Activated CD4-positive, alpha-beta T cell treated with anti-CD3 and anti-CD28 coated beads for 36 hours (primary cell): ENCODE measurements around the gene MYOF. TPM values are rescaled to one million over a fixed set of nuclear protein-coding genes. Genes with fewer than 3 reads are reported as not detected.

ENCODE experiments used
- ATAC-seq: fragments of 200-7000 bp; cut with Tn5 transposase; one replicate; pipeline ENCODE4 v1.10.0; 2021; ENCODE audit warnings: mild to moderate bottlenecking, moderate library complexity
- CTCF ChIA-PET: fragments of 350-600 bp; sonication (Branson Sonifier 250); formaldehyde crosslinking; loops from one replicate; lab custom pipeline; 2021; ENCODE audit warnings: antibody characterized with exemption; lab: Charles Lee
- POLR2A ChIA-PET: fragments of 350-600 bp; sonication (Branson Sonifier 250); formaldehyde crosslinking; loops from one replicate; lab custom pipeline; 2021; ENCODE audit warnings: antibody characterized with exemption, inconsistent platforms; lab: Charles Lee
- DNase-seq: peaks from one replicate; pipeline ENCODE4 v3.0.0-alpha.2; 2020
- H3K27ac Mint-ChIP-seq: one replicate; pipeline ENCODE4 v1.8.0; 2021; ENCODE audit warnings: mixed read lengths
- H3K27me3 Mint-ChIP-seq: one replicate; pipeline ENCODE4 v1.8.0; 2021; ENCODE audit warnings: mixed read lengths
- H3K36me3 Mint-ChIP-seq: one replicate; pipeline ENCODE4 v1.8.0; 2021; ENCODE audit warnings: low read depth, mixed read lengths
- H3K4me1 Mint-ChIP-seq: one replicate; pipeline ENCODE4 v1.8.0; 2021; ENCODE audit warnings: mixed read lengths
- H3K4me3 Mint-ChIP-seq: one replicate; pipeline ENCODE4 v1.8.0; 2021; ENCODE audit warnings: mild to moderate bottlenecking, moderate library complexity, mixed read lengths
- H3K9me3 Mint-ChIP-seq: one replicate; pipeline ENCODE4 v1.8.0; 2021; ENCODE audit warnings: low read depth, mixed read lengths
- intact Hi-C, 2 experiments: fragments of 100-400 bp; cut with DNase I in 1 of 2; cut with micrococcal nuclease in 1 of 2; formaldehyde crosslinking; loops; one replicate each; pipeline versions ENCODE4 v1.14.2 to v1.15.1; 2022 to 2024; cut with DNase I, micrococcal nuclease
- total RNA-seq, 2 experiments: library from RNA; stranded (reverse); gene quantifications; one replicate each; pipeline ENCODE4 v1.2.3, GENCODE V29; 2021

MYOF gene
- total RNA-seq, 2 experiments from 2014 or later: 37.8 to 40.0 TPM

DNA sequence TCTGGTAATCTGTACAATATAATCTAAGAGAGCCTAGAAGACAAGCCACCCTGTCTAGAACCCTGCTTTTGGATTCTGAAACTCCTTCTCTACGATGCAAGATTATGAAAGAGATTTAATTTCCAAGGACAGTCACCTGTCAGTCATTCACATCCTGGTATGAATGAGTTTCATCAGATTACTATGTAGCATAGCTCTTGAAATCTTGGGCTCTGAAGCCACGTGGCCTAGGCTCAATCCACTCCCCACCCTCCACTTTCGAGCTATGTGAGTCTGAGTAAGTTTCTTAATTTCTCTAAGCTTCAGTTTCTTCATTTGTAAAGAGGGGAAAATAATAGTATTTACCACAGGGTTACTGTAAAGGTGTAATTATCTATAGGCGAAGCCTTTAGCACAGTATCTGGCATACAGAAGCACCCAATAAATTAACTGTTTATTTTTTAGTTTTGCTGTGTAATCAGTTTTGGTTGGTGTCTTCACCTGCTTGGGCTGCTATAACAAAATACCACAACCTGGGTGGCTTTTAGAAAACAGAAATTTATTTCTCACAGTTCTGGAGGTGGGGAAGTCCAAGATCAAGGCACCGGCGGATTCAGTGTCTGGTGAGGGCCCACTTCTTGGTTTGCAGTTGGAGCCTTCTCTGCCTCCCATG lies 71.3 kb downstream of the MYOF start:
- peaks cover 25% of the 10 kb centered on the region for H3K36me3 Mint-ChIP-seq
- no peaks in the 10 kb centered on the region for H3K9me3 Mint-ChIP-seq
- ChIA-PET POLR2A (interaction anchor here (0.6 kb wide), 1 partner anchor 33 kb away, joined by 5 read pairs; no protein-coding TSS in a partner anchor), CTCF (interaction anchor here (0.7 to 4.9 kb wide), 4 partner anchors 31 to 120 kb away, joined by 3 to 33 read pairs (median 8); partner anchors contain the start of gene MYOF)
- peak; percentile 57 for DNase-seq
- intact Hi-C loops: loop anchor here in 1 of 2 experiments (2.0 kb wide), 1 partner anchor 32 kb away; no protein-coding TSS in a partner anchor
- H3K27me3 Mint-ChIP-seq: no peaks in the 10 kb centered on the region
- peak; percentile 88 for ATAC-seq
- no peak overlapping the region for H3K4me3 Mint-ChIP-seq
- H3K27ac Mint-ChIP-seq: peak overlapping the region; percentile 73
- H3K4me1 Mint-ChIP-seq: peaks cover 65% of the 10 kb centered on the region

DNA sequence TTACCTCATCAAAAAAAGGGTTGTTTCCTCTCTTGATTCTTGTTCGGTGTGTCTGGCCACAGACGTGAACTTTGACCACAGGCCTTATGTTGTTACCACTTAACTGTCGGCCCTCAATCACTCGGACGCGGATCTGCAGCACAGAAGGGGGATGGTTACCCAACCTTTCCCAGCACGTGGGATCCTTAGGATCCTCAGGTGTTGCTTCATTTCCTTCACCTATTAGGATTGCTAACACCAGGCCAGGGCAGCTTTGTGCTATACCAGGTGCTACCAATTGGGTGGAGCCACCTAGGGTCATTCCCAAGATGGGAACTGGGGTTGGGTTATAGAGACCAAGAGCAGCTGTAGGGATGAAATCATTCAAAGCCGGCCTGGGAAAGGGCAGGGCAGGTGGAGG lies 73.4 kb downstream of the MYOF start:
- ChIA-PET CTCF (interaction anchor here (0.6 to 1.6 kb wide), 5 partner anchors 12 to 40 kb away, joined by 3 to 6 read pairs (median 3); no protein-coding TSS in a partner anchor), POLR2A (no interaction called here)
- ATAC-seq (no peak), DNase-seq (no peak)
- no peaks in the 10 kb centered on the region for H3K9me3 Mint-ChIP-seq
- peak overlapping the region; percentile 44 for H3K27ac Mint-ChIP-seq
- H3K4me3 Mint-ChIP-seq: no peak overlapping the region
- peaks cover 54% of the 10 kb centered on the region for H3K4me1 Mint-ChIP-seq
- intact Hi-C loops: no loop called here
- peaks cover 25% of the 10 kb centered on the region for H3K36me3 Mint-ChIP-seq
- H3K27me3 Mint-ChIP-seq: no peaks in the 10 kb centered on the region

DNA sequence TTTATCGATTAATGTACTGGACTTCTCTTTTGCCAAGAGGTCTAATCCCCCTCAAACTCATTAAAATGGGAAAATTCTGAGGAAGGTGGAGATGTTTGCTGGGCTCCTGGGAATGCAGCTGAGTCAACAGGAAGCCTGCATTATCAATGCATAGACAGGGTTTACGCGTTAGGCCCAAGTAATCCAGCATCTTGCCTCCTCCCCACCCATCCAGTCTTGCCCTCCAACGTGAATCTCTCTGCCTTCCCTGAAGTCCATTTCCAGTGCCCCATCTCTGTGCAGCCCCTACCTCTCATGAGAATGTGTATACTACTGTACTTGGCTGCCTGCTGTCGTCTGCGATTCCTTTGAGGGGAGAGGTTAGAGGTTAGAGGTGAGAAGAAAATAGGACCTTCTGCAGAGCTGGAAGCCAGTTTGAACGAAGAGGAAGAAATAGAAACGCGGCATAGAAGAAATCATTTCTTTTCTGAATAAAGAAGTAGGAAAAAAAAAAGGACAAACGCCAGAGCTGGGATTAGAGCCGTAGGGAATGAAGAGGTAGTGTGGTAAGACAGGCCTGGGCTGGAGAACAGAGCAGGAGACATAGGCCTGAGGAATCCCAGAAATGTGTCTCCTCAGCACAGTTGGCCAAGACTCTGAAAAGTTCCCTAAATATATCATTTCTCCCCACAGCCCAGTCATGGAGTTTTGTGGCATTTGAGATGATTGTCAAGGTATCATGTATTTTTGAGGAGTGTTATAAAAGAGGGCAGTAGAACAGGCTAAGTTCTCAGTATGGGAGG lies 75.6 kb downstream of the MYOF start:
- peaks cover 34% of the 10 kb centered on the region for H3K4me1 Mint-ChIP-seq
- ChIA-PET POLR2A (no interaction called here), CTCF (interaction anchor here (0.5 kb wide), 1 partner anchor 88 kb away, joined by 5 read pairs; no protein-coding TSS in a partner anchor)
- DNase-seq (no peak), ATAC-seq (no peak)
- H3K27ac Mint-ChIP-seq: no peak overlapping the region
- intact Hi-C loops: no loop called here
- peaks cover 26% of the 10 kb centered on the region for H3K36me3 Mint-ChIP-seq
- no peak overlapping the region for H3K4me3 Mint-ChIP-seq
- no peaks in the 10 kb centered on the region for H3K9me3 Mint-ChIP-seq
- no peaks in the 10 kb centered on the region for H3K27me3 Mint-ChIP-seq

DNA sequence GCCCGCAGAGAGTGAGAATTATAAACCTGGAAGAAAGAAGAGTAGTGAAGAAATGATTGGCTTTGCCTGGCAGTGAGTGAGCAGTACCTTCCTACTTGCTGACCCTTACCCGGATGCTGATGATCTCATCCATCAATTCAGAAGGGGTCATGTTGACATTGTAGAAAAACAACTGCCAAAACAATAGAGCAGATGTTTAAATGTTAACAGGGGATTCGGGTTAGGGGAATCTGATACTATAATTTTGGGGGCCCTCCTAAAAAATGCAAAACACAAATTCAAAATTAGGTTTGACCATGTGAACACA lies 78.1 kb downstream of the MYOF start:
- H3K4me3 Mint-ChIP-seq: no peak overlapping the region
- peaks cover 12% of the 10 kb centered on the region for H3K4me1 Mint-ChIP-seq
- no peak overlapping the region for H3K27ac Mint-ChIP-seq
- no peak for ATAC-seq
- DNase-seq: no peak
- no peaks in the 10 kb centered on the region for H3K9me3 Mint-ChIP-seq
- ChIA-PET POLR2A (no interaction called here), CTCF (interaction anchor here (0.6 to 1.0 kb wide), 3 partner anchors 17 to 519 kb away, joined by 3 read pairs; no protein-coding TSS in a partner anchor)
- intact Hi-C loops: no loop called here
- H3K36me3 Mint-ChIP-seq: peaks cover 27% of the 10 kb centered on the region
- H3K27me3 Mint-ChIP-seq: no peaks in the 10 kb centered on the region

DNA sequence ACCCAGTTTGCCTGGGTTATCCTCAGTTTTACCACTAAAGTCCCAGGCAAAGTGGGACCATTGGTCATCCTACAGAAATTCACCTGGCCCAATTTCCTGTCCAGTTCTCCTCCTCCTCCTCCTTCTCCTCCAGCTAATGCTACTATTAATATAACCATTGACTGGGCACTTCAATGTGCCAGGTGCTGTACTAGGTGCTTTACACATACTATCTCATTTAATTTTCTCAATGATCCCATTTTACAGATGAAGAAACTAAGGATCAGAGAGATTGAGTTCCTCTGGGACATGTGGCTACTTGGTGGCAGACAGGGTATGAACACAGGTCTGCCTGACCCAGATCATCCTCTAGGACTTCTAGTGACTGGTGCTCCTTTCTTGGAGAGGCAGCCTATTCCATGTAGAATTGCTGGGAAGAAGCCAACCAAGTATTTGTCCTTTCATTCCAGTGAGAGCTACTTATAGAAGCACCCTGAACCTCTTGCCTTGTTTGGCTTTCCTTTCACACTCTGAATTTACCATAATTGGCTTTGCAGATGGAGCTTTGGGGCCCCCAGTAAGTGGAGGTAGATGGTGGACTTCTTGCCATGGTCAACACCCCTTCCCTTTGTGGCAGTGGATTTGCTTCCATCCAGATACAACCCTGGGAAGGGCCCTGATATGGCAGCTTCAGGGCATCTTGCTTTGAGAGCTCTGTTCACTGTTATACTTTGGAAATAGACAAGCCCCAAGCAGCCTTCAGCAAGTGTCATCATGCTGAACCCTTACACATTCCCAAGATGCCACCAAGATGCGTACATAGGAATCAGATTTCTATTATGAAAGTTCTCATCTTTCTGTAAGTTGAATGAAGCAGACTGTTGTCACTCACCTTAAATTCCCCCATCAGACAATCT lies 78.7 kb downstream of the MYOF start:
- H3K4me3 Mint-ChIP-seq: no peak overlapping the region
- DNase-seq (no peak), ATAC-seq (no peak)
- ChIA-PET POLR2A (no interaction called here), CTCF (interaction anchor here (0.6 to 1.3 kb wide), 5 partner anchors 27 to 518 kb away, joined by 3 read pairs; no protein-coding TSS in a partner anchor)
- H3K27ac Mint-ChIP-seq: peak overlapping the region; percentile 21
- H3K9me3 Mint-ChIP-seq: no peaks in the 10 kb centered on the region
- peaks cover 10% of the 10 kb centered on the region for H3K4me1 Mint-ChIP-seq
- H3K36me3 Mint-ChIP-seq: peaks cover 26% of the 10 kb centered on the region
- no peaks in the 10 kb centered on the region for H3K27me3 Mint-ChIP-seq
- intact Hi-C loops: no loop called here

DNA sequence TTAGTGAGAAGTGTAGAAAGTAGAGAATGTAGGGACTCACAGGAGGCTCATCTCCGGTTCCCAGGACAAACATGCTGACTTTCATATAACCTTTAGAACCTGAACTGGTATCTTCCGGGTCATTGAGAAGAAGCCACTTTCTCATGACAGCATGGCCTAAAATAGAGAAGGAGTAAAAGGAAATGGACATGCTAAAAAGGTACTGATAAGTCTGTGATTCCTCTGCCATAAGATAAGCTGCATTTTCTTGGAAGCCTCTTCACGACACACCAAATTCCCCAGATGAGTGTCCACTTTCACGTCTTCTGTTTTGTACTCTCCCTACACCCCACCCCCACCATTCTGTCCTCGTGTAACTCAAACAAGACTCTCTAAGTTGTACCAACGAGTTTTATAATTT lies 79.9 kb downstream of the MYOF start:
- Mint-ChIP-seq H3K4me1 (peaks cover 10% of the 10 kb centered on the region), H3K27me3 (no peaks in the 10 kb centered on the region), H3K9me3 (no peaks in the 10 kb centered on the region), H3K4me3 (no peak overlapping the region), H3K27ac (no peak overlapping the region), H3K36me3 (peaks cover 33% of the 10 kb centered on the region)
- ATAC-seq (no peak), DNase-seq (no peak)
- intact Hi-C loops: no loop called here
- POLR2A ChIA-PET: no interaction called here
- CTCF ChIA-PET: interaction anchor here (0.7 to 1.3 kb wide), 2 partner anchors 26 to 141 kb away, joined by 3 read pairs; no protein-coding TSS in a partner anchor

DNA sequence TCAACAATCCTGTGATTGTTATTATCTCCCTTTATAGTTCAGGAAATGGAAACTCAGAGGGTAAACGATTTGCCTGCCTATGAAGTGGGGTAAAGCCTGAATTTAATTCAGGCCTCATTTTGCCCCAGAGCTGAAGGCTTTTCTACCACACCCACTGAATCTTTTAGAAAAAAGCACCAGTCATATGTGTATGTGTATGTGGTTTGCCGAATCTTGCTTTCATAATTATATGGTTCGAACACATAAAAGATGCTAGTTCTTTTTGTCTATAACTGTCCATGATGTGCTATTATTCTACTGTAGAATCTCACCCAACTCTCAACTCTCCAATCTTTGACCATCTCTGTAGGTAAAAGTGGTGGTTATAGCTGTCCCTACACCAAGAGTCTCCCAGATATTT lies 83.6 kb downstream of the MYOF start:
- no peak for DNase-seq
- no peaks in the 10 kb centered on the region for H3K27me3 Mint-ChIP-seq
- no peaks in the 10 kb centered on the region for H3K9me3 Mint-ChIP-seq
- no peak overlapping the region for H3K4me3 Mint-ChIP-seq
- peaks cover 4% of the 10 kb centered on the region for H3K4me1 Mint-ChIP-seq
- intact Hi-C loops: no loop called here
- peak; percentile 66 for ATAC-seq
- CTCF ChIA-PET: interaction anchor here (0.7 to 1.3 kb wide), 2 partner anchors 27 to 83 kb away, joined by 3 to 4 read pairs; partner anchors contain the start of gene MYOF
- H3K27ac Mint-ChIP-seq: no peak overlapping the region
- H3K36me3 Mint-ChIP-seq: peaks cover 36% of the 10 kb centered on the region
- POLR2A ChIA-PET: interaction anchor here (0.6 kb wide), 1 partner anchor 73 kb away, joined by 3 read pairs; no protein-coding TSS in a partner anchor

DNA sequence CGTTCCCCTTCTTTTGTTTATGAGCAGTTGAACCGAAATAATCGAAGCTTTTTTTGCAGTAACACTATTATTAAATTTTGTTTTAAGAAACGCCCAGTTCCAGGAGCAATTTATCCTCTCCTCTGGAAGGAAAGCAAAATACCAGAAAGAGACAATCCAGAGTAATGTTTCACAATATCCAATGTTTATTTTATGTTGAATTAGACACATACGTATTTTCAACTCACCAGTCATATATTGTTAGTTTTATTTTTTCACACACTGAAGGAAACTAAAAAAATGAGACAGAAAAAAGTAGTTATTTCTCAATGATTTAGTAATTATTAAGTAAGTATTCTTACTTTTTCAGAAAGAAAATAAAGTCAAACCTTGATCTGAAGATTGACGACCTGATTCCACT lies 85.1 kb downstream of the MYOF start:
- Mint-ChIP-seq H3K9me3 (no peaks in the 10 kb centered on the region), H3K36me3 (peaks cover 29% of the 10 kb centered on the region), H3K4me1 (peaks cover 2% of the 10 kb centered on the region), H3K27ac (no peak overlapping the region), H3K4me3 (no peak overlapping the region), H3K27me3 (no peaks in the 10 kb centered on the region)
- ATAC-seq: no peak
- ChIA-PET CTCF (interaction anchor here (1.0 to 2.5 kb wide), 2 partner anchors 17 to 20 kb away, joined by 4 to 7 read pairs; no protein-coding TSS in a partner anchor), POLR2A (no interaction called here)
- no peak for DNase-seq
- intact Hi-C loops: no loop called here

DNA sequence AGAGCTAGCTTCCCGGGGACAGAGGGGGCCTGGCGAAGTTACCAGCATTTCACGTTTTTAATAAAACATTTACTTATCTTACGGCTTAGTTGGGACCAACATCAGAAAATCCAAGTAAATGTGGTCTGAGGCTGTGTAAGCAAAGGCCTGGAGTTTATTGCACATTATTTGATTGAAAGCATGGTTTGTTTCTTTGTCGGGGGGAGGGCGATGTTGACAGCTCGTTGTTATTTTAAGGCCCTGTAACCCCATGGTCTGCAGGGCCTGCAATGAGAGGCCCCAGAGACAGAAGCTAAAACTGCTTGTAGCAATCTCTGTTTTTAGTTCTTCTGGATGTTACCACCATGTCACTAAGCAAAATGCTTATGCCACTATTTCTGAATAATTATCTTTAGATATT lies 88.9 kb downstream of the MYOF start:
- peaks cover 17% of the 10 kb centered on the region for H3K36me3 Mint-ChIP-seq
- H3K4me1 Mint-ChIP-seq: peaks cover 7% of the 10 kb centered on the region
- no peaks in the 10 kb centered on the region for H3K9me3 Mint-ChIP-seq
- CTCF ChIA-PET: interaction anchor here (2.3 kb wide), 1 partner anchor 89 kb away, joined by 8 read pairs; the partner anchor contains the start of gene MYOF
- POLR2A ChIA-PET: no interaction called here
- H3K27ac Mint-ChIP-seq: no peak overlapping the region
- ATAC-seq: no peak
- intact Hi-C loops: no loop called here
- no peak for DNase-seq
- no peak overlapping the region for H3K4me3 Mint-ChIP-seq
- no peaks in the 10 kb centered on the region for H3K27me3 Mint-ChIP-seq

DNA sequence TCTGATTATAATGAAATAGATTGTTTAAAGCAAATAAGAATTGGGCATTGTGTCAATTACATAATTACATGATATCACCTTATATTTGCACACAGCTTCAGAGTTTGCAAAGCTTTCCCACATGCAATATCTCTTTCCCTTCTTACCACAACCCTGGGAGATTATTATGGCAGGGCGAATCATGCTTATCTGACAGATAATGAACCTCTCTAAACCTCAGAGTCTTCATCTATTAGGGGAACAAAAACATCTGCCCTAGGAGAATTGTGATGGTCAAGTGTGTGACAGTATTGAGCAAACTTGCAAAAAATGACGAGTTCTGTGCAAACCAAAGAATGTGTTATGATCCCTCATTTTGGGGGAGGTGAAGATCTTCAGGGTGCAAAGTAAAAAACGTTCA lies 90.0 kb downstream of the MYOF start:
- ChIA-PET POLR2A (no interaction called here), CTCF (interaction anchor here (0.6 to 8.6 kb wide), 4 partner anchors 15 to 144 kb away, joined by 3 to 68 read pairs (median 6); partner anchors contain the start of gene MYOF)
- no peak overlapping the region for H3K4me3 Mint-ChIP-seq
- H3K36me3 Mint-ChIP-seq: peaks cover 19% of the 10 kb centered on the region
- intact Hi-C loops: no loop called here
- ATAC-seq (no peak), DNase-seq (no peak)
- no peaks in the 10 kb centered on the region for H3K27me3 Mint-ChIP-seq
- peaks cover 15% of the 10 kb centered on the region for H3K4me1 Mint-ChIP-seq
- no peaks in the 10 kb centered on the region for H3K9me3 Mint-ChIP-seq
- no peak overlapping the region for H3K27ac Mint-ChIP-seq
